Stimulated activated CD4-positive, alpha-beta T cell treated with anti-CD3 and anti-CD28 coated beads, Interleukin-15, amount 100 ng/mL, for 1 hour (primary cell): Measurements from ENCODE around the gene UNC5A.
"Not testable (repeated sequence)": the region's sequence is repeated elsewhere in the genome, so short reads cannot be mapped to it uniquely, and the experiment has no call there.

Experiments
- DNase-seq, 2 donors: peaks; one replicate each; pipeline ENCODE4 v3.0.0-alpha.2; 2020; ENCODE audit warnings: low read depth in 1 of 2, low spot score in 1 of 2

UNC5A gene

GRCh38 chr5:176862330-176862995 lies 52.1 kb downstream of the UNC5A start:
- DNase-seq = no peak

GRCh38 chr5:176863041-176863764 lies 52.8 kb downstream of the UNC5A start:
- DNase-seq = no peak

GRCh38 chr5:176863765-176864098 lies 53.4 kb downstream of the UNC5A start:
- DNase-seq = no peak

- no peak for DNase-seq
Observed at GRCh38 chr5:176864755-176865154, 54.4 kb downstream of the UNC5A start.

- DNase-seq = no peak
Observed at GRCh38 chr5:176865964-176866363, 55.6 kb downstream of the UNC5A start.

- no peak for DNase-seq
Observed at GRCh38 chr5:176866707-176867310, 56.5 kb downstream of the UNC5A start.

DNA sequence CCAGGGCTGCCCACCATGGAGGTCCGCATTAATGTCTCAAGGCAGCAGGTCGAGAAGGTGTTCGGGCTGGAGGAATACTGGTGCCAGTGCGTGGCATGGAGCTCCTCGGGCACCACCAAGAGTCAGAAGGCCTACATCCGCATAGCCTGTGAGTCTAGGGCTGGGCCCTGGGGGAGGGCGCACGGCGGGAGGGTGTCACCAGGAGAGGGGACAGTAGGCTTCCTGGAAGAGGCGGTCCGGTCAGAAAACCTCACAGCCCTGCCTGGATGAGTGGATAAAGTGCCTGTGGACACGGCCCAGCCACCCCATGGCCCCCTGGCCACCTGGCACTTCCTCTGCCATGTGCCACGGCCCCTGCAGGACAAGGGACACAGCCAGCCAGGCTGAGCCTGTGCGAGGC lies 57.8 kb downstream of the UNC5A start:
- no peak for DNase-seq

DNA sequence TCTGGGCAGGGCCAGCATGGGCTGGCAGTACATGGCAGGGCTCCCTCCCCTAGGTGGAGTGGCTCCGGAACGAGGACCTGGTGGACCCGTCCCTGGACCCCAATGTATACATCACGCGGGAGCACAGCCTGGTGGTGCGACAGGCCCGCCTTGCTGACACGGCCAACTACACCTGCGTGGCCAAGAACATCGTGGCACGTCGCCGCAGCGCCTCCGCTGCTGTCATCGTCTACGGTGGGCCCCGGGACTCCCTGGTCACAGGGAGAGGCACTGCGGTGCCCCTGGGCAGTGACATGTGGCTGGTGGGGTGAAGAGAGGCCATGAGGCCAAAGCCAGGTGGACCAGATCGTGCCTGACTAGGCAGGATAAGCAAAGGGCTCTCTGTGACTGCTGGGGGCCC lies 58.4 kb downstream of the UNC5A start:
- no peak for DNase-seq

GRCh38 chr5:176869501-176870109 lies 59.2 kb downstream of the UNC5A start:
- DNase-seq = no peak

- DNase-seq = no peak
Observed at GRCh38 chr5:176870110-176870591, 59.8 kb downstream of the UNC5A start.

DNA sequence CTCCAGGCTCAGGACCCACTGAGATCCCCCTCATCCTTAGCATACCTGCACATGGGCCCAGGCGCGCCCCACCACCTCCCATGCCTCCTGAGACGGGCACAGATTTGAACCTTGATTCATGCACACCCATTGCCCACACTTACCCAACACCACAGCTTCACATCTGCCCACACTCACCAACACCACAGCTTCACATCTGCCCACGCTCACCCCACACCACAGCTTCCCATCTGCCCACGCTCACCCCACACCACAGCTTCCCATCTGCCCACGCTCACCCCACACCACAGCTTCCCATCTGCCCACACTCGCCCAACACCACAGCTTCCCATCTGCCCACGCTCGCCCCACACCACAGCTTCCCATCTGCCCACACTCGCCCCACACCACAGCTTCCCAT lies 60.3 kb downstream of the UNC5A start:
- not testable (repeated sequence) for DNase-seq

DNA sequence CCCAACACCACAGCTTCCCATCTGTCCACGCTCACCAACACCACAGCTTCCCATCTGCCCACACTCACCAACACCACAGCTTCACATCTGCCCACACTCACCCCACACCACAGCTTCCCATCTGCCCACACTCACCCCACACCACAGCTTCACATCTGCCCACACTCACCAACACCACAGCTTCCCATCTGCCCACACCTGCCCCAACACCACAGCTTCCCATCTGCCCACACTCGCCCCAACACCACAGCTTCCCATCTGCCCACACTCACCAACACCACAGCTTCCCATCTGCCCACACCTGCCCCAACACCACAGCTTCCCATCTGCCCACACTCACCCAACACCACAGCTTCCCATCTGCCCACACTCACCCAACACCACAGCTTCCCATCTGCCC lies 62.2 kb downstream of the UNC5A start:
- DNase-seq = not testable (repeated sequence)

- DNase-seq = not testable (repeated sequence)
Observed at GRCh38 chr5:176873011-176873410, 62.7 kb downstream of the UNC5A start.

DNA sequence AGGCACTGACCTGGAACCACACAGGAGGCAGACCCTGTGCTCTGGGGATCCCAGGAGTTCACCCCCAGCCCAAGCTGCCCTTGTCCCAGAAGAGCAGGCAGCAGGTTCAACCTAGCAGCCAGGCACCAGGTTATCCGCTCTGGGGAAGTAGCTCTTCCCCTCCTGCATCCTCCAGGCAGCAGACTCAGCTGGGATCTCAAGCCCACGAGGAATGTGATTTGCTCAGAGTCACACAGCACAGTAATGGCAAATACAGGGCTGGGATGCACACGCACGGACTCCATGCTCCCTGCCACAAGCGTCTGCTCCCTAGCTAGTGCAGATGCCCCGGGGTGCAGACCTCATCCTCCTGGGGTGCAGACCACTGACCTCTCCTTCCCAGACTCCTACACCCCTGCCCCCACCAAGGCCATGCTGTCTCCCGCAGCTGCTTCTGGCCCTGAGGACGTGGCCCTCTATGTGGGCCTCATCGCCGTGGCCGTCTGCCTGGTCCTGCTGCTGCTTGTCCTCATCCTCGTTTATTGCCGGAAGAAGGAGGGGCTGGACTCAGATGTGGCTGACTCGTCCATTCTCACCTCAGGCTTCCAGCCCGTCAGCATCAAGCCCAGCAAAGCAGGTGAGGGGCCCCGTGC lies 63.3 kb downstream of the UNC5A start:
- DNase-seq = no peak

- DNase-seq = no peak
Observed at GRCh38 chr5:176874198-176874780, 63.9 kb downstream of the UNC5A start.

GRCh38 chr5:176875014-176875550 lies 64.7 kb downstream of the UNC5A start:
- DNase-seq = no peak

GRCh38 chr5:176875783-176876505 lies 65.6 kb downstream of the UNC5A start:
- no peak for DNase-seq

GRCh38 chr5:176876506-176877431 lies 66.4 kb downstream of the UNC5A start:
- no peak for DNase-seq

DNA sequence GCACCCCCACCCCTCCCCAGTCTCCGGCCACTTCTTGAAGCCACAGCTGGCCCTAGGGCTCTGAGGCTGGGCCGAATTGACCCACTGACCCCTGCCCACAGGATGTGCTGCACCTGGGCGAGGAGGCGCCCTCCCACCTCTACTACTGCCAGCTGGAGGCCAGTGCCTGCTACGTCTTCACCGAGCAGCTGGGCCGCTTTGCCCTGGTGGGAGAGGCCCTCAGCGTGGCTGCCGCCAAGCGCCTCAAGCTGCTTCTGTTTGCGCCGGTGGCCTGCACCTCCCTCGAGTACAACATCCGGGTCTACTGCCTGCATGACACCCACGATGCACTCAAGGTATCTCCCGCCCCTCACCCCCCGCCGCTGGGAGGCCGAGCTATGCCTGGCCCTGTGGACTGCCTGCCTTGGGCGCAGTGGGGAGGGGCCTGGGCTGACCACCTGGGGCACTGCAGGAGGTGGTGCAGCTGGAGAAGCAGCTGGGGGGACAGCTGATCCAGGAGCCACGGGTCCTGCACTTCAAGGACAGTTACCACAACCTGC lies 67.5 kb downstream of the UNC5A start:
- DNase-seq = no peak
